ENCODE measurements around the gene SUPT3H. TPM values are rescaled to one million over a fixed set of nuclear protein-coding genes. Genes with fewer than 3 reads are reported as not detected.
A peak's percentile ranks its signal among the peaks of the same experiment; 100 is the strongest.

SUPT3H gene
- 4.7 TPM in 2 replicates for total RNA-seq

DNA sequence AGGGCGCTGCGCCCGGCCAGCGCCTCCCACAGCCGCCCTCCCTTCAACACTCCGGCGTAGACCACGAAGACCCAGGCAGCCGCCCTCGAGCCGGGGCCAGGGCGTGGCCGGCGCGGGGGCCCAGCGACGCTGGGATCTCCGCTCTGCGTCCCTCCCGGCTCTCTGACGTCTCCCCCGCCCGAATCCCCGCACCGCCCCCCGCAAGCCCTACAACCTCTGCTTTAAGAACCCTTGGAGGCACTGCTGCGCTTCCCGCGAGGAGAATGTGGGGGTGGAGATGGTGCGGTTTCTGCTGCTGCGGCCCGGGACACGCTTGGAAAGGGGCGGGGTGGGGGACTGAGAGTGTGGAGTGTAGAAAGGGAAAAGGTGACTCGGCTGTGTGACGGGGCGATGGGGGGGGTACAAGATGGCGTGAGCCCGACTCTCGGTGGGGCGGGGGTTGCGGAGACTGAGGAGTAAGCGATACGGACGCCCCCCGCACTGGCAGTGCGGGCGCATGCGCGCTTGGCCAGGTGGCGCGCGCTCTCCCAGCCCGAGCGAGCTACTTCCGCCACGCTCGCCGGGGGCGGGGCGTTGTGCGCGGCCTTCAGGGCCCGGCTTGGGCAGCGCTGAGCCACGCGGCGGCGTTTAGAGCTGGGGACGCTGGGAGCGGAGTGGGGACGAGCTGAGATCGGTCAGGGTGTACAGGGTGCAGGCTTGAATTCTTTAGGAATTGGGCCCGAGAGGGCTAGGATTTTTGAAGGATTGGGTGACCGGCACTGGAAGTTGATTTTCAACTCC is at the start of gene SUPT3H:
Gene SUPT3H, minus strand, starts transcription at position 381 of the 780 bp plus-strand sequence.
- H3K4me1 ChIP-seq (ENCODE audit: insufficient read depth, low read length), result peaks cover 17% of the 10 kb centered on the region
- no peaks in the 10 kb centered on the region for H3K9me3 ChIP-seq (ENCODE audit: low read depth, low read length)
- no peaks in the 10 kb centered on the region for H3K27me3 ChIP-seq (ENCODE audit: insufficient read depth, low read length)
- DNase-seq (ENCODE audit: insufficient read length, low spot score, missing footprints), result peak; percentile 95
- H3K36me3 ChIP-seq (ENCODE audit: insufficient read depth, low read length), result no peaks in the 10 kb centered on the region
- peak within 1 kb of the TSS; percentile 93 for H2AFZ ChIP-seq (ENCODE audit: low read length)
- H3K79me2 ChIP-seq (ENCODE audit: insufficient read depth, low read length), result peaks cover 10% of the 10 kb centered on the region
- H4K20me1 ChIP-seq (ENCODE audit: insufficient read depth, low read length), result peaks cover 3% of the 10 kb centered on the region
- peak within 1 kb of the TSS; percentile 91 for H3K27ac ChIP-seq (ENCODE audit: low read depth, low read length)
- TF ChIP-seq, protein P1, sequence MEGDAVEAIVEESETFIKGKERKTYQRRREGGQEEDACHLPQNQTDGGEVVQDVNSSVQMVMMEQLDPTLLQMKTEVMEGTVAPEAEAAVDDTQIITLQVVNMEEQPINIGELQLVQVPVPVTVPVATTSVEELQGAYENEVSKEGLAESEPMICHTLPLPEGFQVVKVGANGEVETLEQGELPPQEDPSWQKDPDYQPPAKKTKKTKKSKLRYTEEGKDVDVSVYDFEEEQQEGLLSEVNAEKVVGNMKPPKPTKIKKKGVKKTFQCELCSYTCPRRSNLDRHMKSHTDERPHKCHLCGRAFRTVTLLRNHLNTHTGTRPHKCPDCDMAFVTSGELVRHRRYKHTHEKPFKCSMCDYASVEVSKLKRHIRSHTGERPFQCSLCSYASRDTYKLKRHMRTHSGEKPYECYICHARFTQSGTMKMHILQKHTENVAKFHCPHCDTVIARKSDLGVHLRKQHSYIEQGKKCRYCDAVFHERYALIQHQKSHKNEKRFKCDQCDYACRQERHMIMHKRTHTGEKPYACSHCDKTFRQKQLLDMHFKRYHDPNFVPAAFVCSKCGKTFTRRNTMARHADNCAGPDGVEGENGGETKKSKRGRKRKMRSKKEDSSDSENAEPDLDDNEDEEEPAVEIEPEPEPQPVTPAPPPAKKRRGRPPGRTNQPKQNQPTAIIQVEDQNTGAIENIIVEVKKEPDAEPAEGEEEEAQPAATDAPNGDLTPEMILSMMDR (IDR thresholded peaks at IDR 0.05; ENCODE audit: extremely low read depth, low read depth, low read length), result no peak
- peak within 1 kb of the TSS; percentile 87 for H3K4me3 ChIP-seq (ENCODE audit: insufficient read depth, low read length)
- peak within 1 kb of the TSS; percentile 99 for H3K4me2 ChIP-seq (ENCODE audit: insufficient read depth, low read length)

DNA sequence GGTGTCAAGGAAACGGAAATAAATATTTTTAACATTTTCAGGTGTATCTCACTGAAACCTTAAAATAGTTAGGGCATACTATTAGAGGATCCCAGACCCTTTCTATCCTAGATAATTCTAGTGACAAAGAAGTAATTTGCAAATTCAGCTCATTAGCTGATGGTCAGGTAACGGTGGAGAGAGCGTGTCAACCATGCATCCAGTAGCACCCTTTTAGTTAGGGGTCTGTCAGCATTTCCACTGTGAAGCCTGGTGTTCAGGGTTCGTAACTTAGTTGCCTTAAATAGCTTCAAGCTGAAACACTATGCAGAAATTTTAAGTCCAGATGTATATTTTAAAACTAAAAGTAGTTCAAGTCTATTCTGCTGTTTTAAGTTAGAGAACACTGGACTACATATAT is 48.5 kb upstream of the SUPT3H start:
- H4K20me1 ChIP-seq (ENCODE audit: insufficient read depth, low read length), result no peaks in the 10 kb centered on the region
- no peak for DNase-seq (ENCODE audit: insufficient read length, low spot score, missing footprints)
- peaks cover 47% of the 10 kb centered on the region for H3K4me1 ChIP-seq (ENCODE audit: insufficient read depth, low read length)
- TF ChIP-seq, protein P1 (IDR thresholded peaks at IDR 0.05; ENCODE audit: extremely low read depth, low read depth, low read length), result no peak
- peak overlapping the region; percentile 54 for H3K4me3 ChIP-seq (ENCODE audit: insufficient read depth, low read length)
- peak overlapping the region; percentile 97 for H3K4me2 ChIP-seq (ENCODE audit: insufficient read depth, low read length)
- H3K27me3 ChIP-seq (ENCODE audit: insufficient read depth, low read length), result no peaks in the 10 kb centered on the region
- H3K27ac ChIP-seq (ENCODE audit: low read depth, low read length), result peak overlapping the region; percentile 90
- peaks cover 88% of the 10 kb centered on the region for H3K79me2 ChIP-seq (ENCODE audit: insufficient read depth, low read length)
- H2AFZ ChIP-seq (ENCODE audit: low read length), result peak overlapping the region; percentile 27
- H3K9me3 ChIP-seq (ENCODE audit: low read depth, low read length), result no peaks in the 10 kb centered on the region
- peaks cover under 1% of the 10 kb centered on the region for H3K36me3 ChIP-seq (ENCODE audit: insufficient read depth, low read length)

DNA sequence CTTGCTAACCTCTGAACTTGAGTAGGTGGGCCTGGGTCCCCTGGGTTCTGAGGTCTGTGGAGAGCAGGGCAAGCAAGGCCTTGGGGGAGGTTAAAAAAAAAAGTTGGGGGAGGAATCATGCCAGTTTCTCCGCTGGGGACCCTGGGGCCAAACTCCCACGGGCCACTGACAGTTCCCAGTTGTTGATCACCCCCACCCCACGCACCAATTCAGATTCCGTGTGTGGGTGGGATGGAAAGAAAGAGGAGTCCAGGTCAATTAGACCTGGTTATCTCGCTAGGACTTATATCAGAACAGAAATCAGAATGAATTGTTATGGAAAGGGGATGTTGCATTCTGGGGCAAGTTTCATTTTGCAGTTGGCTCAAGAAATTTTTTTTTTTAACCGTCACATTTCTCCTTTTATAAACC is 46.7 kb upstream of the SUPT3H start:
- TF ChIP-seq, protein P1 (IDR thresholded peaks at IDR 0.05; ENCODE audit: extremely low read depth, low read depth, low read length), result no peak
- H4K20me1 ChIP-seq (ENCODE audit: insufficient read depth, low read length), result no peaks in the 10 kb centered on the region
- peak overlapping the region; percentile 92 for H3K4me3 ChIP-seq (ENCODE audit: insufficient read depth, low read length)
- H2AFZ ChIP-seq (ENCODE audit: low read length), result peak overlapping the region; percentile 72
- no peaks in the 10 kb centered on the region for H3K27me3 ChIP-seq (ENCODE audit: insufficient read depth, low read length)
- peak overlapping the region; percentile 90 for H3K27ac ChIP-seq (ENCODE audit: low read depth, low read length)
- H3K79me2 ChIP-seq (ENCODE audit: insufficient read depth, low read length), result peaks cover 88% of the 10 kb centered on the region
- H3K4me2 ChIP-seq (ENCODE audit: insufficient read depth, low read length), result peak overlapping the region; percentile 97
- no peaks in the 10 kb centered on the region for H3K36me3 ChIP-seq (ENCODE audit: insufficient read depth, low read length)
- H3K4me1 ChIP-seq (ENCODE audit: insufficient read depth, low read length), result peaks cover 51% of the 10 kb centered on the region
- H3K9me3 ChIP-seq (ENCODE audit: low read depth, low read length), result no peaks in the 10 kb centered on the region
- DNase-seq (ENCODE audit: insufficient read length, low spot score, missing footprints), result peak; percentile 87

DNA sequence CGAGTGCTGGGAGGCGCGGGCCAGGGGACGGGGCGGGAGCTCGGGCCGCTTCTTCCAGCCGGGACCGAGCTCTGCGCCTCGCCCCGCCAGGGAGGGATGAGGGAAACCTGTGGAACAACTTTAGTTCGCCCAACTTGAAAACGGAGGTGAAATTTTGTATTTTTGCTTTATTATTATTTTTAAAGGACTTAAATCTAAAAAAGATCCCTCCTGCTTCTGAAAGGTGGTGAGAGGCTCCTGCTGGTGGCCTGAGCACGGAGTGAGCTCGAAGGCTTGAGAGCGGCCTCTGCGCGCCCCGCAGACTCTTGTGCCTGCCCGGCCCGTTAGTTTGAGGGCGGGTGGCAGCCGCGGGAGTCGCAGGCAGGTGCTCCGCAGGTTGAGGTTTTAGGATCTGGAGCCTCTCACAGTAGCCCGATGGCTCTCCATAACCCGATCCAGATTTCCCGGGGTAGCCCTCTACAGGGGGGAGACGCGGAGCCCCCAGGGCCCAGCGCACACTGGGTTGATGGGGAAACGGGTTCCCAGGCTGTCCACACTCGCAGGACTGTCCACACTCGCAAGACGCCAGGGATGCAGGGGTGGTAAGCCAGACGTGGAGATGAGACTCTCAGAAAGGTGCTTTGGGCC is 46.2 kb upstream of the SUPT3H start:
- peaks cover 87% of the 10 kb centered on the region for H3K79me2 ChIP-seq (ENCODE audit: insufficient read depth, low read length)
- peak overlapping the region; percentile 90 for H3K27ac ChIP-seq (ENCODE audit: low read depth, low read length)
- no peaks in the 10 kb centered on the region for H3K36me3 ChIP-seq (ENCODE audit: insufficient read depth, low read length)
- H4K20me1 ChIP-seq (ENCODE audit: insufficient read depth, low read length), result no peaks in the 10 kb centered on the region
- peak overlapping the region; percentile 92 for H3K4me3 ChIP-seq (ENCODE audit: insufficient read depth, low read length)
- peak overlapping the region; percentile 72 for H2AFZ ChIP-seq (ENCODE audit: low read length)
- peak; percentile 84 for DNase-seq (ENCODE audit: insufficient read length, low spot score, missing footprints)
- H3K4me1 ChIP-seq (ENCODE audit: insufficient read depth, low read length), result peaks cover 51% of the 10 kb centered on the region
- H3K9me3 ChIP-seq (ENCODE audit: low read depth, low read length), result no peaks in the 10 kb centered on the region
- peak overlapping the region; percentile 97 for H3K4me2 ChIP-seq (ENCODE audit: insufficient read depth, low read length)
- H3K27me3 ChIP-seq (ENCODE audit: insufficient read depth, low read length), result no peaks in the 10 kb centered on the region
- TF ChIP-seq, protein P1 (IDR thresholded peaks at IDR 0.05; ENCODE audit: extremely low read depth, low read depth, low read length), result no peak

Measured in osteoblast (primary cell).